ENCODE measurements around the gene PPP3CB. TPM values are rescaled to one million over a fixed set of nuclear protein-coding genes. Genes with fewer than 3 reads are reported as not detected.

PPP3CB gene
- polyA plus RNA-seq, 1 donor from 2014 or later: 6.7 TPM

Other genes with a start within 250 kb of the PPP3CB start
- 28.3 TPM for gene DNAJC9, start 248.8 kb downstream of the PPP3CB start, polyA plus RNA-seq
- gene MRPS16, start 243.4 kb downstream of the PPP3CB start, polyA plus RNA-seq: 119 TPM
- 0.43 TPM for gene CFAP70, start 137.2 kb downstream of the PPP3CB start, polyA plus RNA-seq
- gene ANXA7, start 82.0 kb downstream of the PPP3CB start, polyA plus RNA-seq: 158 TPM
- gene MSS51, start 62.5 kb downstream of the PPP3CB start, polyA plus RNA-seq: 0.35 TPM
- gene USP54, start 95.3 kb upstream of the PPP3CB start, polyA plus RNA-seq: 0.75 TPM
- gene MYOZ1, start 145.4 kb upstream of the PPP3CB start, polyA plus RNA-seq: not detected
- not detected for gene SYNPO2L, start 160.0 kb upstream of the PPP3CB start, polyA plus RNA-seq
- gene AGAP5, start 202.1 kb upstream of the PPP3CB start, polyA plus RNA-seq: 0.99 TPM
- 31.8 TPM for gene SEC24C, start 248.3 kb upstream of the PPP3CB start, polyA plus RNA-seq